22Rv1 (cell line): Measurements from ENCODE around the gene MTCL1.

Source experiments
- H3K27ac ChIP-seq: fragments of 450-650 bp; 2 replicates; pipeline ENCODE4 v1.5.1; 2017
- CTCF ChIP-seq: fragments of 450-650 bp; IDR thresholded peaks from 2 replicates; pipeline ENCODE4 v1.5.1; 2017; ENCODE audit warnings: mild to moderate bottlenecking
- ZFX ChIP-seq: fragments of 450-650 bp; IDR thresholded peaks from 2 replicates; pipeline ENCODE4 v1.6.1; 2017; ENCODE audit warnings: antibody characterized with exemption, borderline replicate concordance

Gene MTCL1

GRCh38 chr18:8771930-8772329 lies 66.6 kb downstream of the MTCL1 start:
- H3K27ac ChIP-seq, result no peak overlapping the region
- no peak for TF ChIP-seq ZFX
- no peak for TF ChIP-seq CTCF

GRCh38 chr18:8773980-8774379 lies 68.6 kb downstream of the MTCL1 start:
- H3K27ac ChIP-seq, result no peak overlapping the region
- TF ChIP-seq CTCF (no peak), ZFX (no peak)

GRCh38 chr18:8776013-8776943 lies 70.9 kb downstream of the MTCL1 start:
- TF ChIP-seq CTCF (no peak), ZFX (no peak)
- H3K27ac ChIP-seq, result no peak overlapping the region

- no peak overlapping the region for H3K27ac ChIP-seq
- TF ChIP-seq CTCF, result no peak
- no peak for TF ChIP-seq ZFX
Measured at GRCh38 chr18:8777846-8778245, 72.5 kb downstream of the MTCL1 start.

- TF ChIP-seq CTCF (no peak), ZFX (no peak)
- H3K27ac ChIP-seq, result no peak overlapping the region
Measured at GRCh38 chr18:8778386-8778785, 73.0 kb downstream of the MTCL1 start.

GRCh38 chr18:8778824-8779223 lies 73.5 kb downstream of the MTCL1 start:
- TF ChIP-seq ZFX (no peak), CTCF (no peak)
- H3K27ac ChIP-seq, result no peak overlapping the region

GRCh38 chr18:8779251-8779650 lies 73.9 kb downstream of the MTCL1 start:
- H3K27ac ChIP-seq, result no peak overlapping the region
- TF ChIP-seq CTCF (no peak), ZFX (no peak)
